Measurements from ENCODE around the gene DNM2. TPM values are rescaled to one million over a fixed set of nuclear protein-coding genes. Genes with fewer than 3 reads are reported as not detected.

The DNM2 gene
- total and polyA plus RNA-seq, 2 of the 13 experiments (the other 11 are each of a cell fraction or from before 2014, with no cell fraction given) = 41.7 to 59.8 TPM

GRCh38 chr19:10835754-10836478 lies 118.0 kb downstream of the DNM2 start, which contains the start of gene TMED1 (continued):
- peak; percentile 21; the same call in 1 of the 2 replicates for TF ChIP-seq BORCS8-MEF2B (CRISPR knock-in tag; IDR thresholded peaks at IDR 0.05)
- no peak for TF ChIP-seq ZNF224 (CRISPR knock-in tag; IDR thresholded peaks at IDR 0.05)
- TF ChIP-seq FUBP1 (CRISPR knock-in tag; IDR thresholded peaks at IDR 0.05; ENCODE audit: borderline replicate concordance) = no peak
- TF ChIP-seq SIX1 (CRISPR knock-in tag; IDR thresholded peaks at IDR 0.05; ENCODE audit: borderline replicate concordance) = no peak
- no peak for TF ChIP-seq MLLT10 (CRISPR knock-in tag; IDR thresholded peaks at IDR 0.05)
- no peak for TF ChIP-seq ZNF768 (CRISPR knock-in tag; IDR thresholded peaks at IDR 0.05)
- no peak for TF ChIP-seq ZFP36L1 (CRISPR knock-in tag; IDR thresholded peaks at IDR 0.05)
- no peak for TF ChIP-seq TCF12 (IDR thresholded peaks at IDR 0.05)
- no peak for TF ChIP-seq TCF12 (CRISPR knock-in tag; IDR thresholded peaks at IDR 0.05)
- no peak for TF ChIP-seq MAZ (IDR thresholded peaks at IDR 0.05; ENCODE audit: borderline replicate concordance, low read depth, low read length)
- peak; percentile 73 for TF ChIP-seq MAZ (CRISPR knock-in tag; IDR thresholded peaks at IDR 0.05; ENCODE audit: low read depth)
- peak; percentile 67; the same call in 1 of the 2 replicates for TF ChIP-seq HIC2 (CRISPR knock-in tag; IDR thresholded peaks at IDR 0.05; ENCODE audit: low read depth)
- TF ChIP-seq ETS1 (CRISPR knock-in tag; IDR thresholded peaks at IDR 0.05) = peak; percentile 11; the same call in 1 of the 2 replicates
- peak; percentile 66 for TF ChIP-seq CTCF (CRISPR knock-in tag; IDR thresholded peaks at IDR 0.05)
- TF ChIP-seq ZNF589 (CRISPR knock-in tag; conservative IDR thresholded peaks at IDR 0.05) = no peak
- TF ChIP-seq SRY (CRISPR knock-in tag; IDR thresholded peaks at IDR 0.05) = no peak
- TF ChIP-seq GRHL1 (CRISPR knock-in tag; conservative IDR thresholded peaks at IDR 0.05) = no peak
- TF ChIP-seq ZBTB38 (CRISPR knock-in tag; IDR thresholded peaks at IDR 0.05) = no peak
- TF ChIP-seq RXRA (CRISPR knock-in tag; IDR thresholded peaks at IDR 0.05) = peak; percentile 53; the same call in 1 of the 2 replicates
- TF ChIP-seq NFYB (CRISPR knock-in tag; IDR thresholded peaks at IDR 0.05) = peak; percentile 70

Measured in HepG2 (cell line).